Gastroesophageal sphincter (tissue), 3 donors: ENCODE results near the gene ADO.

Experiments
- POLR2A ChIP-seq, 2 donors: fragments of 450-650 bp; IDR thresholded peaks; one replicate each; pipeline ENCODE4 v1.6.1; 2017; ENCODE audit warnings: antibody characterized with exemption in 2 of 2, mild to moderate bottlenecking in 2 of 2, moderate library complexity in 1 of 2
- TF ChIP-seq, protein P1 (sequence below), 4 experiments: fragments of 200-600 bp in 2 of 4; fragments of 450-650 bp in 2 of 4; sonication (generic) in 1 of 4; IDR thresholded peaks; one replicate each; pipeline ENCODE4 v1.5.1; 2017 to 2019; ENCODE audit warnings: antibody characterized with exemption in 4 of 4, mild to moderate bottlenecking in 2 of 4, moderate library complexity in 2 of 4

DNA sequence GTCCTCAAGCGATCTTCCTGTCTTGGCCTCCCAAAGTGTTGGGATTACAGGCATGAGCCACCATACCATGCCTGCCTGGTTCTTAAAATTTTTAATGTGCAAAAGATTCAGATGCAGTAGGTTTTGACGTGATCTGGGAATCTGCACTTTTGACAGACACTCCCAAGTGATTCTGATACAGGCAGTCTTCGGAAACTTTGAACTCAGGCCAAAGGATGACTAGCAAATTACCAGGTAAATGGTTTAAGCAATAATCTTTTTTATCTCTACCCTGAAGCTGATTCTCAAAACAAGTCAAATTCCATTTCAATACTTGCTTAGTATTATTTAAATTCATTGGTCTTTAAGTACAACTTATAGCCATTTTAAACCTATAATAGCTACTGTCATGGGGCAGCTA is 2.6 kb upstream of the ADO start:
- TF ChIP-seq, protein P1, sequence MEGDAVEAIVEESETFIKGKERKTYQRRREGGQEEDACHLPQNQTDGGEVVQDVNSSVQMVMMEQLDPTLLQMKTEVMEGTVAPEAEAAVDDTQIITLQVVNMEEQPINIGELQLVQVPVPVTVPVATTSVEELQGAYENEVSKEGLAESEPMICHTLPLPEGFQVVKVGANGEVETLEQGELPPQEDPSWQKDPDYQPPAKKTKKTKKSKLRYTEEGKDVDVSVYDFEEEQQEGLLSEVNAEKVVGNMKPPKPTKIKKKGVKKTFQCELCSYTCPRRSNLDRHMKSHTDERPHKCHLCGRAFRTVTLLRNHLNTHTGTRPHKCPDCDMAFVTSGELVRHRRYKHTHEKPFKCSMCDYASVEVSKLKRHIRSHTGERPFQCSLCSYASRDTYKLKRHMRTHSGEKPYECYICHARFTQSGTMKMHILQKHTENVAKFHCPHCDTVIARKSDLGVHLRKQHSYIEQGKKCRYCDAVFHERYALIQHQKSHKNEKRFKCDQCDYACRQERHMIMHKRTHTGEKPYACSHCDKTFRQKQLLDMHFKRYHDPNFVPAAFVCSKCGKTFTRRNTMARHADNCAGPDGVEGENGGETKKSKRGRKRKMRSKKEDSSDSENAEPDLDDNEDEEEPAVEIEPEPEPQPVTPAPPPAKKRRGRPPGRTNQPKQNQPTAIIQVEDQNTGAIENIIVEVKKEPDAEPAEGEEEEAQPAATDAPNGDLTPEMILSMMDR (IDR thresholded peaks at IDR 0.05) = no peak
- TF ChIP-seq POLR2A (IDR thresholded peaks at IDR 0.05) = no peak
